ENCODE data around the gene GASK1A. TPM values are rescaled to one million over a fixed set of nuclear protein-coding genes. Genes with fewer than 3 reads are reported as not detected.
"Not testable (repeated sequence)": the region's sequence is repeated elsewhere in the genome, so short reads cannot be mapped to it uniquely, and the experiment has no call there.

Gene GASK1A
- total RNA-seq, 2 experiments from 2014 or later, result 0.28 TPM; not detected in 1

DNA sequence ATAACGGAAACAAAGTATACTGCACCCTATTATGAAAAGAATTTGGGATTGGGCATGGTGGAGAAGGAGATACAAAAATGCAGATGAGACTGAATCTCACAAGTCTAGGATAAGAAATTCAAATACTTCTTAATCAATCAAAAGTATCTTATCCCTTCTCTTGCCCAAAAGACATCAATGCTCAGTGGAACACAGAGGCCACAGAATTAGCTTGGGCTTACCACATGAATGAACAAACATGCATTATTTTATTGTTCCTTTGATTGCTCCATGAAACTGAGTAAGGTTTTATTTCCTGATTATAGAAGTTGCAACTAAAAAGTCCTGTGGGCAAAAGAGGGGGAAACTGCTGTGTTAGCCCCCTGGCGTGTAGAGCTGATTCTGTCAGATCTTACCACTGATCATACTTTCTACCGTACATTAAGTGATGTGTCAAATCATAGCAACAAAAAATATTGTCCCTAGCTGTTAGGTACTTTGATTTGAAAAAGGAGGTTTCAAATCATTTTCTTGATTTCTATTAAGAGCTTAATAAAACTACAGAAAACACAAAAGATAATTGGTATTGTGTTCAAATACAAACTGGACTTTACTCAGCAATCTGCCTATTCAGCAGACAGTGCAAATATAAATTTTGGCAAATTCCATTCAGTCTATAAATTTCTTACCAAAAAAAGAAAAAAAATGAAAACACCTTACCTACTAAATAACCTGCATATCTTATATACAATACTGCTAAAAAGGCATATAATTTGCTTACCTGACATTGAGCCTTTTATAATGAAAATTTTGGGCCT is 7.9 kb upstream of the GASK1A start:
- no peak for DNase-seq
- H3K9me3 ChIP-seq (ENCODE audit: control insufficient read depth in 1 of 2, insufficient read depth in 1 of 2, low read length in 2 of 2), result peaks cover 9% of the 10 kb centered on the region in 2 experiments
- Mint-ChIP-seq H3K4me1 (ENCODE audit: low read depth) (no peaks in the 10 kb centered on the region), H3K36me3 (ENCODE audit: low read depth) (peaks cover 11% of the 10 kb centered on the region), H3K27ac (no peak overlapping the region), H3K9me3 (peaks cover 10% of the 10 kb centered on the region), H3K27me3 (no peaks in the 10 kb centered on the region), H3K4me3 (no peak overlapping the region)
- no peak for TF ChIP-seq CTCF (IDR thresholded peaks at IDR 0.05)
- no peaks in the 10 kb centered on the region for H3K4me1 ChIP-seq (ENCODE audit: insufficient read depth, low read length)
- H3K27ac ChIP-seq (ENCODE audit: low read depth in 1 of 2, low read length in 2 of 2), result no peak overlapping the region
- H3K27me3 ChIP-seq (ENCODE audit: control insufficient read depth in 1 of 2, insufficient read depth in 2 of 2, low read length in 2 of 2), result no peaks in the 10 kb centered on the region
- H3K36me3 ChIP-seq (ENCODE audit: insufficient read depth, low read length), result no peaks in the 10 kb centered on the region
- POLR2A ChIA-PET, result no interaction called here
- intact Hi-C loops (cut with DNase I, micrococcal nuclease), result no loop called here
- ATAC-seq (ENCODE audit: poor library complexity), result no peak
- no peak overlapping the region for H3K4me3 ChIP-seq (ENCODE audit: low read length)
- CTCF ChIA-PET, result interaction anchor here (1.1 kb wide), 1 partner anchor 9 kb away, joined by 5 read pairs; no protein-coding TSS in a partner anchor

- H3K4me3 Mint-ChIP-seq; H3K36me3 ChIP-seq (ENCODE audit: insufficient read depth, low read length); POLR2A ChIA-PET; H3K4me3 ChIP-seq (ENCODE audit: low read length); ATAC-seq (ENCODE audit: poor library complexity); DNase-seq; intact Hi-C loops (cut with DNase I, micrococcal nuclease); H3K27ac Mint-ChIP-seq; H3K4me1 Mint-ChIP-seq (ENCODE audit: low read depth); H3K27ac ChIP-seq (ENCODE audit: low read depth in 1 of 2, low read length in 2 of 2); CTCF ChIA-PET; H3K9me3 ChIP-seq (ENCODE audit: control insufficient read depth in 1 of 2, insufficient read depth in 1 of 2, low read length in 2 of 2); H3K4me1 ChIP-seq (ENCODE audit: insufficient read depth, low read length): not testable (repeated sequence)
- H3K27me3 ChIP-seq (ENCODE audit: control insufficient read depth in 1 of 2, insufficient read depth in 2 of 2, low read length in 2 of 2), result peaks cover 14 to 17% of the 10 kb centered on the region in 2 experiments
- peaks cover 11% of the 10 kb centered on the region for H3K36me3 Mint-ChIP-seq (ENCODE audit: low read depth)
- peaks cover 23% of the 10 kb centered on the region for H3K27me3 Mint-ChIP-seq
- H3K9me3 Mint-ChIP-seq, result peaks cover 10% of the 10 kb centered on the region
Measured at GRCh38 chr3:42974906-42975305, 4.2 kb upstream of the GASK1A start.

DNA sequence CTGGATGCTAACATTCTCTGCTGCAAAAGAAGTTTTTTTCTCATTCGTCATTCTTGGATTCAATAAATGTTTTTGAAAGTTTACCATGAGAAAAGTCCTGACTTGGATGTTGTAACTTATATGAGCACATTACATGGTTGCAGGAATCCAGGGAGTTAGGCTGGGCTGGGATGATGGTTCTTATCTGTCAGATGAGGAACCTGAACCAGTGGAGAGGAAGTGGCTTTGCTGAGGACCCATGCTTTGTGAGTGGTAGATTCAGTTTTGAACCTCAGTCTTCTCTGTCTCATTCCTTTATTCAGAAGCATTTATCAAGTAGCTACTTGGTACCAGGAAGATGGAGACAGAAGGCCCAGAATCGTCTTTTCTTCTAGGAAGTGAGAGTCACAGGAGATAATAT is 3.7 kb upstream of the GASK1A start:
- Mint-ChIP-seq H3K27ac (no peak overlapping the region), H3K36me3 (ENCODE audit: low read depth) (peaks cover 11% of the 10 kb centered on the region), H3K27me3 (peaks cover 29% of the 10 kb centered on the region), H3K4me3 (no peak overlapping the region), H3K9me3 (peaks cover 10% of the 10 kb centered on the region), H3K4me1 (ENCODE audit: low read depth) (peaks cover 7% of the 10 kb centered on the region)
- TF ChIP-seq CTCF (IDR thresholded peaks at IDR 0.05), result no peak
- Histone ChIP-seq H3K27ac (ENCODE audit: low read depth in 1 of 2, low read length in 2 of 2) (no peak overlapping the region), H3K4me1 (ENCODE audit: insufficient read depth, low read length) (peaks cover 11% of the 10 kb centered on the region), H3K4me3 (ENCODE audit: low read length) (no peak overlapping the region), H3K36me3 (ENCODE audit: insufficient read depth, low read length) (no peaks in the 10 kb centered on the region), H3K27me3 (ENCODE audit: control insufficient read depth in 1 of 2, insufficient read depth in 2 of 2, low read length in 2 of 2) (peaks cover 20 to 22% of the 10 kb centered on the region in 2 experiments), H3K9me3 (ENCODE audit: control insufficient read depth in 1 of 2, insufficient read depth in 1 of 2, low read length in 2 of 2) (peaks cover 9% of the 10 kb centered on the region in 2 experiments)
- ChIA-PET CTCF (no interaction called here), POLR2A (no interaction called here)
- intact Hi-C loops (cut with DNase I, micrococcal nuclease), result no loop called here
- ATAC-seq (ENCODE audit: poor library complexity) (no peak), DNase-seq (no peak)
